ENCODE results near the gene ZNF284. TPM values are rescaled to one million over a fixed set of nuclear protein-coding genes. Genes with fewer than 3 reads are reported as not detected.

ZNF284 gene
- total RNA-seq = 2.2 TPM

- TF ChIP-seq POLR2AphosphoS5 (IDR thresholded peaks at IDR 0.05; ENCODE audit: insufficient read depth in 1 of 2, low read depth in 1 of 2) (peak; percentile 55 to 91), CTCF (IDR thresholded peaks at IDR 0.05) (no peak)
- peak in 1 of 2 donors; percentile 89 for DNase-seq (ENCODE audit: extremely low spot score in 2 of 2)
- H3K27me3 ChIP-seq = no peaks in the 10 kb centered on the region
- peak within 1 kb of the TSS; percentile 62 to 76 for H3K4me3 ChIP-seq
- H3K9me3 ChIP-seq = peaks cover 7% of the 10 kb centered on the region
- peaks cover 0 to 6% of the 10 kb centered on the region in 2 donors for H3K36me3 ChIP-seq
- intact Hi-C loops (cut with DNase I) = no loop called here
- H3K4me1 ChIP-seq = peaks cover 21% of the 10 kb centered on the region
- H3K27ac ChIP-seq = no peak within 1 kb of the TSS
Observed at GRCh38 chr19:44071824-44072542, at the start of gene ZNF284. TSS of gene ZNF284 (plus strand) at chr19:44072159. CDS start at chr19:44076390, 4,231 bp downstream.

GRCh38 chr19:44024900-44025216 is 47.1 kb upstream of the ZNF284 start:
- DNase-seq (ENCODE audit: extremely low spot score in 2 of 2) = no peak
- Histone ChIP-seq H3K9me3 (peaks cover 10% of the 10 kb centered on the region), H3K4me1 (peaks cover 13% of the 10 kb centered on the region), H3K36me3 (peaks cover 0 to 31% of the 10 kb centered on the region in 2 donors), H3K4me3 (peak overlapping the region; percentile 71 to 76), H3K27me3 (no peaks in the 10 kb centered on the region), H3K27ac (no peak overlapping the region)
- intact Hi-C loops (cut with DNase I) = no loop called here
- no peak for TF ChIP-seq POLR2A (IDR thresholded peaks at IDR 0.05)
- no peak for TF ChIP-seq POLR2AphosphoS5 (IDR thresholded peaks at IDR 0.05; ENCODE audit: insufficient read depth in 1 of 2, low read depth in 1 of 2)
- no peak for TF ChIP-seq CTCF (IDR thresholded peaks at IDR 0.05)

GRCh38 chr19:44025217-44025936 is 46.6 kb upstream of the ZNF284 start, which contains the start of gene ZNF222:
TSS of gene ZNF222 (plus strand) at chr19:44025379. CDS start at chr19:44025437, 58 bp downstream.
- intact Hi-C loops (cut with DNase I) = no loop called here
- H3K27ac ChIP-seq = no peak within 1 kb of the TSS
- H3K27me3 ChIP-seq = no peaks in the 10 kb centered on the region

GRCh38 chr19:44026622-44027021 is 45.3 kb upstream of the ZNF284 start:
- Histone ChIP-seq H3K27me3 (no peaks in the 10 kb centered on the region), H3K9me3 (peaks cover 27% of the 10 kb centered on the region), H3K36me3 (peaks cover under 1 to 49% of the 10 kb centered on the region in 2 donors), H3K27ac (no peak overlapping the region), H3K4me1 (peaks cover 13% of the 10 kb centered on the region), H3K4me3 (no peak overlapping the region)
- DNase-seq (ENCODE audit: extremely low spot score in 2 of 2) = no peak
- no peak for TF ChIP-seq POLR2A (IDR thresholded peaks at IDR 0.05)
- no peak for TF ChIP-seq CTCF (IDR thresholded peaks at IDR 0.05)
- no peak for TF ChIP-seq POLR2AphosphoS5 (IDR thresholded peaks at IDR 0.05; ENCODE audit: insufficient read depth in 1 of 2, low read depth in 1 of 2)
- intact Hi-C loops (cut with DNase I) = no loop called here

More at GRCh38 chr19:44025217-44025936, 46.6 kb upstream of the ZNF284 start, which contains the start of gene ZNF222:
- no peak for DNase-seq (ENCODE audit: extremely low spot score in 2 of 2)
- Histone ChIP-seq H3K4me3 (peak within 1 kb of the TSS; percentile 71 to 76), H3K36me3 (peaks cover 0 to 36% of the 10 kb centered on the region in 2 donors), H3K4me1 (peaks cover 13% of the 10 kb centered on the region), H3K9me3 (peaks cover 15% of the 10 kb centered on the region)
- TF ChIP-seq POLR2AphosphoS5 (IDR thresholded peaks at IDR 0.05; ENCODE audit: insufficient read depth in 1 of 2, low read depth in 1 of 2) (peak; percentile 36 to 84), POLR2A (IDR thresholded peaks at IDR 0.05) (no peak), CTCF (IDR thresholded peaks at IDR 0.05) (no peak)
